Measurements from ENCODE around the gene SLC25A2. TPM values are rescaled to one million over a fixed set of nuclear protein-coding genes. Genes with fewer than 3 reads are reported as not detected.
"Not testable (repeated sequence)": the region's sequence is repeated elsewhere in the genome, so short reads cannot be mapped to it uniquely, and the experiment has no call there.

Gene SLC25A2
- under 0.01 and 0.20 TPM in 2 replicates for total RNA-seq

DNA sequence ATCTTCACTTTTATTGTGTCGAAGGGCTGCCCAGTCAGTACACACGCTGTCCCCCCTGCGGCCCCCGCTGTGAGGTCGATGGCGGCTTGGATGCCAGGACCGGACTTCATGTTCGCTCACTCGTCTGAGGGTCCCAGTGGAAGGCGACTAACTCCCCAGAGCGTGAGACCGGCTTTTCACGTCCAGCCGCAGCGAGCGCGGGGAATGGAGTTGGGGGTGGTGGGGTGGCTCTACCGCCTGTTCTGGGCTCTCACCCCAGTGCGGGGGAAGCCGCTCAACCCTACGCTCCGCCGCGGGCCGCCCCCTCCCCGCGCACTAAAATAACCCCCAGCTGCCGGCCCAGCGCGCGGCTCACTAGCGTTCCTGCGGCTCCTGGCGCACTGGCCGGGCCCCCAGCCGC is at the start of gene SLC25A2:
Gene SLC25A2 (minus strand): TSS at position 294 of the 400 bp plus-strand sequence. CDS start 184 bp downstream, at position 110.
- no peak for DNase-seq (ENCODE audit: low read depth in 2 of 2)

DNA sequence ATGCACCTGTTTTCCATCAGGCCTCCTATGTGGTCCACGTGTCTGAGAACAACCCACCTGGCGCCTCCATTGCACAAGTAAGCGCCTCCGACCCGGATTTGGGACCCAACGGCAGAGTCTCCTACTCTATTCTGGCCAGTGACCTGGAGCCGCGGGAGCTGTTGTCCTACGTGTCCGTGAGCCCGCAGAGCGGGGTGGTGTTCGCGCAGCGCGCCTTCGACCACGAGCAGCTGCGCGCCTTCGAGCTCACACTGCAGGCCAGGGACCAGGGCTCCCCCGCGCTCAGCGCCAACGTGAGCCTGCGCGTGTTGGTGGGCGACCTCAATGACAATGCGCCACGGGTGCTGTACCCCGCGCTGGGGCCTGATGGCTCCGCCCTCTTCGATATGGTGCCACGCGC is 47.7 kb upstream of the SLC25A2 start:
- no peak for DNase-seq (ENCODE audit: low read depth in 2 of 2)

DNA sequence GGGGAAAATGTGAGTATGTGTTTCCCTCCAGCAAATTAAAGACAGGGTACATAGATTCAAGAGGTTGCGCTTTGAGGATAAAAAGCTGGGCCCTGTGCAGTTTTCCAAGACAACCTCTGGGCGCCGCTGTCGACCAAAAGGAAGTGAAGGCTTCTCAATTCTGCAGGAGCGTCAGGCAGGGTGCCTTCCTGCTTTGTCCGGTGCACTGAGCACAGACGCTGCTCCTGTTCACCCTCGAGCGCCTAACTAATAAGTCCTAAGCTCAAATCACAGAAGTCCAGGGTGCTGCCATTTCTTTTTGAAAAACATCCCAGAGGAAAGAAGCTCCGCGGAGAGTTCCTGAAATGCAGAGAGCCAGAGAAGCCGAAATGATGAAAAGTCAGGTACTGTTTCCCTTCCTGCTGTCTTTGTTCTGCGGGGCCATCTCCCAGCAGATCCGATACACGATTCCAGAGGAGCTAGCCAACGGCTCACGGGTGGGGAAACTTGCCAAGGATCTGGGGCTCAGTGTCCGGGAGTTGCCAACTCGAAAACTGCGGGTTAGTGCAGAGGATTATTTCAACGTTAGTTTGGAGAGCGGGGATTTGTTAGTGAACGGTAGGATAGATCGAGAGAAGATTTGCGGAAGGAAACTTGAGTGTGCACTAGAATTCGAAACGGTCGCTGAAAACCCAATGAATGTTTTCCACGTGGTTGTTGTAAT is 46.2 kb upstream of the SLC25A2 start, which contains the start of gene PCDHGB1:
Gene PCDHGB1 (plus strand): TSS at position 183 of the 703 bp plus-strand sequence. CDS start 162 bp downstream, at position 345.
- DNase-seq (ENCODE audit: low read depth in 2 of 2): peak; percentile 22 to 59

DNA sequence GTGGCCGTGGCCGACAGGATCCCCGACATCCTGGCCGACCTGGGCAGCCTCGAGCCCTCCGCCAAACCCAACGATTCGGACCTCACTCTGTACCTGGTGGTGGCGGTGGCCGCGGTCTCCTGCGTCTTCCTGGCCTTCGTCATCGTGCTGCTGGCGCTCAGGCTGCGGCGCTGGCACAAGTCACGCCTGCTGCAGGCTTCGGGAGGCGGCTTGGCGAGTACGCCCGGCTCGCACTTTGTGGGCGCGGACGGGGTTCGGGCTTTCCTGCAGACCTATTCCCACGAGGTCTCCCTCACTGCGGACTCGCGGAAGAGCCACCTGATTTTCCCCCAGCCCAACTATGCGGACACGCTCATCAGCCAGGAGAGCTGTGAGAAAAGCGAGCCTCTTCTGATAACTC is 42.2 kb upstream of the SLC25A2 start:
- DNase-seq (ENCODE audit: low read depth in 2 of 2): not testable (repeated sequence)

DNA sequence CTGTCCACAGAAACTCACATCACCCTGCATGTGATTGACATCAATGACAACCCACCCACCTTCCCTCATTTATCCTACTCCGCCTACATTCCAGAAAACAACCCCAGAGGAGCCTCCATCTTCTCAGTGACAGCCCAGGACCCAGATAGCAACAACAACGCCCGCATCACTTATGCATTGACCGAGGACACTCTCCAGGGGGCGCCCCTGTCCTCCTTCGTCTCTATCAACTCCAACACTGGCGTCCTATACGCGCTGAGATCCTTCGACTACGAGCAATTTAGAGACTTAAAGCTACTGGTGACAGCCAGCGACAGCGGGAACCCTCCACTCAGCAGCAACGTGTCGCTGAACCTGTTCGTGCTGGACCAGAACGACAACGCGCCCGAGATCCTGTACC is 41.5 kb upstream of the SLC25A2 start:
- no peak for DNase-seq (ENCODE audit: low read depth in 2 of 2)

DNA sequence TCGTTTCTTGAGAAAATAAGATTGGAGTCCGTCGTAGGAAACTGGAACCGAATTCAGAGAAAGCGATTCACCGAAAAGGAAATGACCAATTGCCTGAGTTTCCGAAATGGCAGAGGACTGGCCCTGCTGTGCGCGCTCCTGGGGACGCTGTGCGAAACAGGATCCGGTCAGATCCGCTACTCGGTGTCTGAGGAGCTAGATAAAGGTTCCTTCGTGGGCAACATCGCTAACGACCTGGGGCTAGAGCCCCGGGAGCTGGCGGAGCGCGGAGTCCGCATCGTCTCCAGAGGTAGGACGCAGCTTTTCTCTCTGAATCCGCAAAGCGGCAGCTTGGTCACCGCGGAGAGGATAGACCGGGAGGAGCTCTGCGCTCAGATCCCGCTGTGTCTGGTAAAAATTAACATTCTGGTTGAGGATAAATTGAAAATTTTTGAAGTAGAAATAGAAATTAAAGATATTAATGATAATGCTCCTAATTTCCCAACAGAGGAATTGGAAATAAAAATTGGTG is 40.2 kb upstream of the SLC25A2 start:
- no peak for DNase-seq (ENCODE audit: low read depth in 2 of 2)

DNA sequence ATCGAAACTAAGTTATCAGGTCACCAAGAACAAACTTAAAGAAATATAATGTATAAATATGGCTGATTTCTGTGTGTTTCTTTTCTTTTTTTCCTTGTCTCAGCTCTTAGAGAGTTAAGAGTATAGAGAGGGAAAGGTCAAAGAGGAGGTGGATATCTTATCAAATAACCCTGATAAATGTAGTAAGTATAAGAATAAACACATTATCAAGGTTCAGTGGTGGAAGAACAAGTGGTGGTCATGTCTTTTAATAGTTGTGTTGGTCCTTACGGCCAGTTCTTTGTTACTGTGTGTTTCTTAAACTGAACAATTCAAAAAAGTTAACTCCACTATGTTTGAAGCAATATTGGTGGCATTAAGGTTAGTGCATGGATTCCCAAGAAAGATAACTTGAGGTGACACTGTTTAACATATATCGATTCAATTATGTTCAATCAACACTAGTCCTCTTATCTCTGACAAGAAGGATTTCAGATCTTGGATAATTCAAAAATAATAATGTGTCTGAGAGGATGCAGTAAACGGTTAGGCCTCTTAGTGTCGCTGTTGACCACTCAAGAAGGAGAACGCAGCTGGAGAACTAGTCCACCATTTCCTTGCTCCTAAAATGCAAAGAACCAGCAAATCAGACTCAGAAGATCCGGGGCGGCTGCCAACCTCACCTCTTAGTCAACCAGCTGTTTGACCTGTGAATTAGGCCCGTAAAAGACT is 39.5 kb upstream of the SLC25A2 start, which contains the start of gene PCDHGA3:
Gene PCDHGA3 (plus strand): TSS at position 588 of the 711 bp plus-strand sequence. CDS start 205 bp downstream, outside the sequence.
- peak; percentile 46 to 63 for DNase-seq (ENCODE audit: low read depth in 2 of 2)

DNA sequence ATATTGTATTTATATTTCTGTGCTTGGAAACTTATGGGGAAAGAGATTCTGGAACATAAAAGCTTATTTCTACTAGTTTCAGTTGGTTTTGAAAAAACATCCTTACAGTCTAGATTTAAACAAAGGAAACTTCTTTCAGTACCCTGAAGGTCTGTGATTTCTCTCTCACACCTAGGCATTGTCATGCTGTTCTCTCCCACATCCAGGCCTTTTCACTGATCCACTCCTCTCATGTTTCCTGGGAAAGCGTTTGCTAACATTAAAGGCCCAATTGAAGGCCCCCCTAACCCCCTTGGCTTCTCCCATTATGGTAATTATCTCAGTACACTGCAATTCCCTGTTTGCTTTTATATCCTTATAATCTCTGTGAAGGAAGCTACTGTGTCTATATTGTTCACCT is 38.9 kb upstream of the SLC25A2 start:
- DNase-seq (ENCODE audit: low read depth in 2 of 2): no peak

DNA sequence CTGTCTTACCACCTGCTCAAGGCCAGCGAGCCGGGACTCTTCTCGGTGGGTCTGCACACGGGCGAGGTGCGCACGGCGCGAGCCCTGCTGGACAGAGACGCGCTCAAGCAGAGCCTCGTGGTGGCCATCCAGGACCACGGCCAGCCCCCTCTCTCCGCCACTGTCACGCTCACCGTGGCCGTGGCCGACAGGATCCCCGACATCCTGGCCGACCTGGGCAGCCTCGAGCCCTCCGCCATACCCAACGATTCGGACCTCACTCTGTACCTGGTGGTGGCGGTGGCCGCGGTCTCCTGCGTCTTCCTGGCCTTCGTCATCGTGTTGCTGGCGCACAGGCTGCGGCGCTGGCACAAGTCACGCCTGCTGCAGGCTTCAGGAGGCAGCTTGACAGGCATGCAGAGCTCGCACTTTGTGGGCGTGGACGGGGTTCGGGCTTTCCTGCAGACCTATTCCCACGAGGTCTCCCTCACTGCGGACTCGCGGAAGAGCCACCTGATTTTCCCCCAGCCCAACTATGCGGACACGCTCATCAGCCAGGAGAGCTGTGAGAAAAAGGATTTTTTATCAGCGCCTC is 37.0 kb upstream of the SLC25A2 start:
- DNase-seq (ENCODE audit: low read depth in 2 of 2): not testable (repeated sequence)

DNA sequence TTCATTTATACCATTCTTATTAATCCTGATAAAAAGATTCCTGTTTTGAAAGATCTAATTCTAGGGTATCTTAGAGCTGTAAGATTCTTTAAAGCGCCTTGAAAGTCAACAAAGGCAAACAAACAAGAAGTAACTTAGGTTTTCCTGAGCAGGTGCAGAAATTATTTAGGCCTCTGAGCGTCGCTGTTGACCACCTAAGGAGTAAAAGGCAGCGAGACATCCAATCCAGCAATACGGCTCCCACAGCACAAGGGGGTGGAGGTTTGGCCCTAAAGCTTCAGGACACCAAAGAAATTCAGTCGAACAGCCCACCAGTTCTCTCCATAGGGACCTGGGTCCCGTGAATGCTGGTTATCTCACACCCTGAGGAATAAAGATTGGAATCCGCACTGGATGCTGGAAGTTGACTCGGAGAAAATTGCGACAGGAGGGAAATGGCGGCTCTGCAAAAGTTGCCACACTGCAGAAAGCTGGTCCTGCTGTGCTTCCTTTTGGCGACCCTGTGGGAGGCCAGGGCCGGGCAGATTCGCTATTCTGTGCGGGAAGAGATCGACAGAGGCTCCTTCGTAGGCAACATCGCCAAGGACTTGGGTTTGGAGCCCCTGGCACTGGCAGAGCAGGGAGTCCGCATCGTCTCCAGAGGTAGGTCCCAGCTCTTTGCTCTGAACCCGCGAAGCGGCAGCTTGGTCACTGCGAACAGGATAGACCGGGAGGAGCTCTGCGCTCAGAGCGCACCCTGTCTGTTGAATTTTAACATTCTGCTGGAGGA is 34.9 kb upstream of the SLC25A2 start, which contains the start of gene PCDHGA2:
Gene PCDHGA2 (plus strand): TSS at position 223 of the 769 bp plus-strand sequence.
- peak; percentile 42 to 56 for DNase-seq (ENCODE audit: low read depth in 2 of 2)

DNA sequence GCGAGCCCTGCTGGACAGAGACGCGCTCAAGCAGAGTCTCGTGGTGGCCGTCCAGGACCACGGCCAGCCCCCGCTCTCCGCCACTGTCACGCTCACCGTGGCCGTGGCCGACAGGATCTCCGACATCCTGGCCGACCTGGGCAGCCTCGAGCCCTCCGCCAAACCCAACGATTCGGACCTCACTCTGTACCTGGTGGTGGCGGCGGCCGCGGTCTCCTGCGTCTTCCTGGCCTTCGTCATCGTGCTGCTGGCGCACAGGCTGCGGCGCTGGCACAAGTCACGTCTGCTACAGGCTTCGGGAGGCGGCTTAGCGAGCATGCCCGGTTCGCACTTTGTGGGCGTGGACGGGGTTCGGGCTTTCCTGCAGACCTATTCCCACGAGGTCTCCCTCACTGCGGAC is 28.7 kb upstream of the SLC25A2 start:
- DNase-seq (ENCODE audit: low read depth in 2 of 2): not testable (repeated sequence)

DNA sequence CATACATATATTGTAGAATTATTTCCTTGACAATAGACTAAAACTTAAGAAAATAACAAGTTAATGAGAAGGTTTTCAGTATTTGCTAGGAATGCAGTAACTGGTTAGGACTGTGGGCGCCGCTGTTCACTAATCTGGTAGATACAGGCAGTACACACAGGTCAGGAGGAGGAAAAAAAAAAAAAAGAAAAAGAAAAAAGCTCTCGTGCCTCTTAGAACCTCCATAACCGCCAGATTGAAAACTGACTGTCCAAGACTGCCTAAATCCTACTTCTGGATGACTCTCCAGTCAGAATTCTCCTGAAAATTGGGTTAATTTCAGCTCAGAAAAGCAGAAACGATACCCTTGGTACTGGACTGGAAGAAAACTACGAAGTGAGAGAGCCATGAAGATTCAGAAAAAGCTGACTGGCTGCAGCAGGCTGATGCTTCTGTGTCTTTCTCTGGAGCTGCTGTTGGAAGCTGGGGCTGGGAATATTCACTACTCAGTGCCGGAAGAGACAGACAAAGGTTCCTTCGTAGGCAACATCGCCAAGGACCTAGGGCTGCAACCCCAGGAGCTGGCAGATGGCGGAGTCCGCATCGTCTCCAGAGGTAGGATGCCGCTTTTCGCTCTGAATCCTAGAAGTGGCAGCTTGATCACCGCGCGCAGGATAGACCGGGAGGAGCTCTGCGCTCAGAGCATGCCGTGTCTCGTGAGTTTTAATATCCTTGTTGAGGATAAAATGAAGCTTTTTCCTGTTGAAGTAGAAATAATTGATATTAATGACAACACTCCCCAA is 26.6 kb upstream of the SLC25A2 start, which contains the start of gene PCDHGA1:
Gene PCDHGA1 (plus strand): TSS at position 216 of the 782 bp plus-strand sequence.
- DNase-seq (ENCODE audit: low read depth in 2 of 2): peak; percentile 41 to 67

DNA sequence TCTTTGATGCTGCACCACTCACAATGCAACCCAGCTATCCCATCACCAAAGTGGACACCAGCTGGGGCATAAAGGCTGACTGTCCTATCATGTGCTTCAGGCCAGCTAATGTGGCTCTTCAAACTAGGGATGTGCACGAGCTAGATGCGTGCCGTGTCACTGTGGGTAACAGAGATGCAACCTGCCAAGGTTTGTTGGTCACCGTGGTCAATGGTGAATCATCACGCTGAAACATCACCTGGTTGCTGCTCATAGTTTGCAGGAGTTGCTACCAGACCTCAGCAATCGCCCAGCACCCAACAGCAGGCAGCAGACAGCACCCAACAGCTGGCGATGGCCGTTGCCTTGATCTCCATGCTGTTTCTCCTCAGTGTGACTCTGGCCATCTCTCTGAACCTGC is 24.4 kb upstream of the SLC25A2 start:
- no peak for DNase-seq (ENCODE audit: low read depth in 2 of 2)

DNA sequence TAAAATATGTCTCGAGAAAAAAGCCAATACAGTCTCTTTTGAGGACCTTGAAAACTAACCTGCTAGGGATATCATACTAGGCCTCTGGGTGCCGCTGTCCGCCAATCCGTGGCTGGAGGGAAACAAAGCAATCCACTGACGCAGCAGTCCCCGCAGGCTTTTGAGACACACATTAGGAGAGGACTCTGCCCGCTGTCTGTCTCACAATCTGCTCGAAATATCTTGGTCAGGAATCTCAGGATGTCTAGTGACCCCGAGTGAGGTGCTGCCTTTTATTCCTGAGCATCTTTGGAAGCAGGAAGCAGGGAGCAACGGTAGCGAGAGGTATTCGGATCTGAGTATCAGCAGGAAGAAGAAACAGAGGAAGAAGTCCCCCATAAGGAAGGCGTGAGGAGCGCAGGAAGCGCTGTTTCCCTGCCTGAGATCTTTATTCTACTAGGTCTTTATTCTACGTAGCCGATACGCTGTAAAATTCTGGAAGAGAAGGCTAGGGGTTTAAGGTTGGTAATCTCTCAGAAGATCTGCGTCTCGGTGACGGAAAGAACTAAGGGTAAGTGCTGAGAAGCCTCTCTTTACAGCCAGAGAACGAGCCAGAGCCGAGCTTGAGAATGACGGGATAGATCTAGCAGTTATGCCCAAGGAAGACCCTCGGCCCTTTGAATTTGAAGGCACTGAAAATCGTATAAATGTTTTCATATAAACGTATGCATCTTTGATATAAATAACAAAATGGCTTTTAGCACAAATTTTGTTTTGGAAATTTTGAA is 22.4 kb upstream of the SLC25A2 start:
- DNase-seq (ENCODE audit: low read depth in 2 of 2): peak; percentile 80 to 82

DNA sequence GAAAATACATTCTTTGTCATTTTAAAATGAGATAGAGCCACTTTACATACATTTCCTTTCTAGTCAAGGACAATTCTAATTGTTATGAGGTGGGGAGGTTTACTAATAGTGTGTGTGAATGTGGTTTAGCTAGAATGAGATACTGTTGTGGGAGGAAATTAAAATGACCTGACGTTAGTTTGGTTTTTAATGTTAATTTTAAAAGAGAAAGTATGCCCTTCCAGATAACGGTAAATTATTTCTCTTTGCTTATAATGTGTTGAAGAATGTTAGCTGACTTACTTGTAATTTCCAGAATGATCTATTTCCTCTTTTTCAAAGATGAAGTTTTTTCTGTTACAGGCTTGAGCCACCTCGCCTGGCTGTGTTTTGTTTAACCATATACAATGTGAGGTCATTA is 18.4 kb upstream of the SLC25A2 start:
- DNase-seq (ENCODE audit: low read depth in 2 of 2): no peak

DNA sequence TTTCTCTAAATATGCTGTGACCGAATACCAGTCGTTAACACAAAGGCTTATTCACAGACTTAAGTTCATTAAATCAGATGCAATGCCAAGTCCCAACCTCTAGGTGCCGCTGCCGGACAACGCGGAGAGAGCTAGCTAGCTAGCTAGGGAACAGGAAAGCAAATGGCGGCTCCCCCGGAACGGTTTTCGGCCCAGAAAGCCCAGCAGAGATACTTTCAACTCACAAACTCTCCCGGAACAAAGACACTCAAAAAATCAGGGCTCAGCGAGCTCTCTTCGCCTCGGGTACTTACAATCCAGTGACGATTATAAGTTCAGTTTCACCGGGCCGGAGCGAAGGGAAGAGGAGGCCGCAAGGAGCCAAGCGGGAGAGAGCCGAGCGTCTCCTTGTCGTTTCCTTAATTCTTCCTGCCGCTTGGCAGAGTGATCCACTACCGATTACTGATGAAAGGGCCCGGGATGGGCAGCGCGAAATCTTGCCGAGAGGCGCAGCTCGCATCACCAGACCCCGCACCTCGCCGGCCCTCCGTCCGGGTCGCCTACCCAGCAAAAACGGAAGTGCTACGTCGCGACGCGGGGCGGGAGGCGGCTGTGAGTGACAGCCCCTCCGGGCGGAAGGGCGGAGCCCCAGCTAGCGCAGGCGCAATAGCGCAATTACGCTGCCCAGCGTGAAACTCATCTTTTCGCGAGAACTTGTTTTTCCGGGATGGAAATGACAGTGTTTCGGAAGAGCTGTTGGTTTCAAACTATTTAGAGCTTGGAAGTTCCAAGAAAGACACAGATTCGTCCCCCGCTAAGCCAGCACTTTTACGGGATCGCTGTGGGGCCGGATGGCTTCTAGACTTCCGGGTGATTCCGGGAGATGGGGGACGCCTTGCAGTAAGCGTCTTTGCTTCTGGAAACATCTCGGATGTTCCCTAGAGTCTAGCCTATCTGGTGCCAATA is 16.6 kb upstream of the SLC25A2 start, which contains the start of gene TAF7:
Gene TAF7 (minus strand): TSS at position 560 of the 945 bp plus-strand sequence. CDS start 740 bp downstream, outside the sequence.
- peak; percentile 95 to 97 for DNase-seq (ENCODE audit: low read depth in 2 of 2)

DNA sequence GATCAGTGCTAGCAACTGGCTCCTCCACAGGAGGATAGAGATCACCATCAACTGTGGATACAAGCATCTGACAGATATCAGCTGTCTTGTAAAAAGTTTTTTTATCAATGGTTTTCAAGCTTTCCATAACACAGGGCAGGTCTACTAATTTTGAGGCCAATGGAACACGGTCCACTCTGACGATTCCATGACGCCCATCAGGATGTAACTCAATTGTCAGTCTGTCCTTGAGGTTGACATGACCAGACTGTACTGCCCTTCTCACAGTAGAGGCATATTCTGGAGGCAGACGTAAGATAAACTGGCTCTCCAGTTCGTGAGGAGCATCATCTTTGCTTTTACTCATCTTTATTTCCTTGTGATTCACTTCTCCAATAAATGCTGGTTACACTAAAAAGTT is 15.8 kb upstream of the SLC25A2 start:
- DNase-seq (ENCODE audit: low read depth in 2 of 2): no peak

DNA sequence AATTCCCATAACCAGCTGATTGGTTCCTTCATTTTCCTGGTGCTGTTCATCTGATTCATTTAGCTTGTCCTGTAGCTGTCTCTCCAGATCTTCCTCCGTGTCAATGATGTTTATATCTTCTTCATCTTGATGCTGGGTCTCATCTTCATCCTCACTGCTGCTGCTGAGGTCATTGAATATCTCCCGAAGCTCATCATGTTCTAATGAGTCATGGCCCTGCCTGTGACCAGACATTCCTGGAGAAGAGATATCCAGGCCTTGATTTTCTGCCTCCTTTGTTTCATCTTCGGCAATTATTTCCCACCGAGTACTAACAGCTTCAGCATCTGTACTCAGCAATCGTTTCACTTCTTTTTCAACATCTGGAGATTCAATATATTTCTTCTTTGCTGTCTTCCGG is 15.4 kb upstream of the SLC25A2 start:
- DNase-seq (ENCODE audit: low read depth in 2 of 2): no peak
